ENCODE results near the gene PALLD. TPM values are rescaled to one million over a fixed set of nuclear protein-coding genes. Genes with fewer than 3 reads are reported as not detected.

Gene PALLD
- total RNA-seq, 4 donors from 2014 or later = 93.3 to 214 (median 174) TPM

- Histone ChIP-seq H3K4me1 (no peaks in the 10 kb centered on the region), H3K27ac (no peak overlapping the region), H3K9me3 (no peaks in the 10 kb centered on the region), H3K27me3 (no peaks in the 10 kb centered on the region), H3K36me3 (no peaks in the 10 kb centered on the region), H3K4me3 (no peak overlapping the region)
- no peak for TF ChIP-seq POLR2A (IDR thresholded peaks at IDR 0.05)
- no peak for TF ChIP-seq CTCF (IDR thresholded peaks at IDR 0.05)
- no peak for TF ChIP-seq EP300 (IDR thresholded peaks at IDR 0.05)
- no peak for DNase-seq (ENCODE audit: low spot score in 2 of 2)
- 88 to 89% methylated on average over 7 of the region's 7 CpGs for WGBS, 2 donors
Measured at GRCh38 chr4:168541266-168541953, 44.6 kb downstream of the PALLD start.

- H3K9me3 ChIP-seq = no peaks in the 10 kb centered on the region
- WGBS, 2 donors = 48 to 52% methylated on average over 4 of the region's 4 CpGs
- DNase-seq (ENCODE audit: low spot score in 2 of 2) = no peak
- no peaks in the 10 kb centered on the region for H3K36me3 ChIP-seq
- no peak overlapping the region for H3K27ac ChIP-seq
- H3K27me3 ChIP-seq = no peaks in the 10 kb centered on the region
- peaks cover 0 to 12% (median 3%) of the 10 kb centered on the region in 4 donors for H3K4me1 ChIP-seq
- no peak overlapping the region for H3K4me3 ChIP-seq
- TF ChIP-seq EP300 (IDR thresholded peaks at IDR 0.05) (no peak), CTCF (IDR thresholded peaks at IDR 0.05) (no peak), POLR2A (IDR thresholded peaks at IDR 0.05) (no peak)
Measured at GRCh38 chr4:168549143-168549542, 52.3 kb downstream of the PALLD start.

GRCh38 chr4:168550064-168550766 is 53.4 kb downstream of the PALLD start:
- WGBS, 2 donors = 64 to 73% methylated on average over 5 of the region's 5 CpGs
- no peaks in the 10 kb centered on the region for H3K9me3 ChIP-seq
- H3K4me1 ChIP-seq = peaks cover 0 to 12% (median 3%) of the 10 kb centered on the region in 4 donors
- H3K36me3 ChIP-seq = no peaks in the 10 kb centered on the region
- H3K27ac ChIP-seq = no peak overlapping the region
- no peak overlapping the region for H3K4me3 ChIP-seq
- DNase-seq (ENCODE audit: low spot score in 2 of 2) = no peak
- no peaks in the 10 kb centered on the region for H3K27me3 ChIP-seq
- TF ChIP-seq POLR2A (IDR thresholded peaks at IDR 0.05) = no peak

- H3K4me1 ChIP-seq = peaks cover 0 to 12% (median 3%) of the 10 kb centered on the region in 4 donors
- H3K27ac ChIP-seq = no peak overlapping the region
- no peaks in the 10 kb centered on the region for H3K9me3 ChIP-seq
- no peak for DNase-seq (ENCODE audit: low spot score in 2 of 2)
- H3K4me3 ChIP-seq = no peak overlapping the region
- H3K36me3 ChIP-seq = no peaks in the 10 kb centered on the region
- TF ChIP-seq CTCF (IDR thresholded peaks at IDR 0.05) = no peak
- TF ChIP-seq POLR2A (IDR thresholded peaks at IDR 0.05) = no peak
- no peaks in the 10 kb centered on the region for H3K27me3 ChIP-seq
- WGBS, 2 donors = 77 to 84% methylated on average over 1 of the region's 1 CpG
Measured at GRCh38 chr4:168551211-168551610, 54.4 kb downstream of the PALLD start.

GRCh38 chr4:168551945-168552695 is 55.3 kb downstream of the PALLD start:
- no peaks in the 10 kb centered on the region for H3K27me3 ChIP-seq
- peaks cover 0 to 12% (median 3%) of the 10 kb centered on the region in 4 donors for H3K4me1 ChIP-seq
- 70 to 75% methylated on average over 2 of the region's 2 CpGs for WGBS, 2 donors
- no peaks in the 10 kb centered on the region for H3K9me3 ChIP-seq
- no peak overlapping the region for H3K27ac ChIP-seq
- H3K4me3 ChIP-seq = no peak overlapping the region
- TF ChIP-seq POLR2A (IDR thresholded peaks at IDR 0.05) = no peak
- no peak for DNase-seq (ENCODE audit: low spot score in 2 of 2)
- H3K36me3 ChIP-seq = no peaks in the 10 kb centered on the region
